Inferior parietal cortex (tissue), 1 donor: Measurements from ENCODE around the gene RAB31.
"Not testable (repeated sequence)": the region's sequence is repeated elsewhere in the genome, so short reads cannot be mapped to it uniquely, and the experiment has no call there.

Experiments used
- DNase-seq: peaks from one replicate; pipeline ENCODE4 v3.0.0-alpha.2; 2016; ENCODE audit errors: extremely low spot score

RAB31 gene

GRCh38 chr18:9758624-9759075, 50.5 kb downstream of the RAB31 start:
- DNase-seq, result no peak

- DNase-seq, result no peak
Observed at GRCh38 chr18:9760641-9761040, 52.5 kb downstream of the RAB31 start.

- DNase-seq, result no peak
Observed at GRCh38 chr18:9762526-9762925, 54.4 kb downstream of the RAB31 start.

GRCh38 chr18:9763157-9763556, 55.1 kb downstream of the RAB31 start:
- DNase-seq, result no peak

- no peak for DNase-seq
Observed at GRCh38 chr18:9764011-9764481, 55.9 kb downstream of the RAB31 start.

- DNase-seq, result no peak
Observed at GRCh38 chr18:9765501-9765900, 57.4 kb downstream of the RAB31 start.

- no peak for DNase-seq
Observed at GRCh38 chr18:9766076-9766481, 58.0 kb downstream of the RAB31 start.

- DNase-seq, result no peak
Observed at GRCh38 chr18:9766740-9767139, 58.6 kb downstream of the RAB31 start.

GRCh38 chr18:9768071-9768691, 60.1 kb downstream of the RAB31 start:
- not testable (repeated sequence) for DNase-seq

GRCh38 chr18:9770111-9770510, 62.0 kb downstream of the RAB31 start:
- not testable (repeated sequence) for DNase-seq

GRCh38 chr18:9771261-9771976, 63.3 kb downstream of the RAB31 start:
- peak; percentile 79 for DNase-seq

- DNase-seq, result no peak
Observed at GRCh38 chr18:9771977-9772660, 64.0 kb downstream of the RAB31 start.

GRCh38 chr18:9772847-9773677, 65.0 kb downstream of the RAB31 start:
- DNase-seq, result no peak

- no peak for DNase-seq
Observed at GRCh38 chr18:9774150-9774549, 66.0 kb downstream of the RAB31 start.

GRCh38 chr18:9775178-9775577, 67.1 kb downstream of the RAB31 start:
- DNase-seq, result no peak

GRCh38 chr18:9779630-9780029, 71.5 kb downstream of the RAB31 start:
- DNase-seq, result no peak

GRCh38 chr18:9782073-9782857, 74.2 kb downstream of the RAB31 start:
- no peak for DNase-seq

GRCh38 chr18:9786631-9787030, 78.5 kb downstream of the RAB31 start:
- no peak for DNase-seq

- no peak for DNase-seq
Observed at GRCh38 chr18:9787036-9787435, 78.9 kb downstream of the RAB31 start.

GRCh38 chr18:9787712-9788111, 79.6 kb downstream of the RAB31 start:
- DNase-seq, result no peak

GRCh38 chr18:9788140-9788539, 80.0 kb downstream of the RAB31 start:
- no peak for DNase-seq
